HG03135 (cell line): ENCODE results near the gene PHAF1.
A peak's percentile ranks its signal among the peaks of the same experiment; 100 is the strongest.

ENCODE experiments used
- ATAC-seq: cut with Tn5 transposase; IDR thresholded peaks from one replicate; pipeline ENCODE4 v1.9.1; 2021; ENCODE audit warnings: mild to moderate bottlenecking, moderate library complexity; ENCODE audit not compliant: unreplicated experiment

The PHAF1 gene

DNA sequence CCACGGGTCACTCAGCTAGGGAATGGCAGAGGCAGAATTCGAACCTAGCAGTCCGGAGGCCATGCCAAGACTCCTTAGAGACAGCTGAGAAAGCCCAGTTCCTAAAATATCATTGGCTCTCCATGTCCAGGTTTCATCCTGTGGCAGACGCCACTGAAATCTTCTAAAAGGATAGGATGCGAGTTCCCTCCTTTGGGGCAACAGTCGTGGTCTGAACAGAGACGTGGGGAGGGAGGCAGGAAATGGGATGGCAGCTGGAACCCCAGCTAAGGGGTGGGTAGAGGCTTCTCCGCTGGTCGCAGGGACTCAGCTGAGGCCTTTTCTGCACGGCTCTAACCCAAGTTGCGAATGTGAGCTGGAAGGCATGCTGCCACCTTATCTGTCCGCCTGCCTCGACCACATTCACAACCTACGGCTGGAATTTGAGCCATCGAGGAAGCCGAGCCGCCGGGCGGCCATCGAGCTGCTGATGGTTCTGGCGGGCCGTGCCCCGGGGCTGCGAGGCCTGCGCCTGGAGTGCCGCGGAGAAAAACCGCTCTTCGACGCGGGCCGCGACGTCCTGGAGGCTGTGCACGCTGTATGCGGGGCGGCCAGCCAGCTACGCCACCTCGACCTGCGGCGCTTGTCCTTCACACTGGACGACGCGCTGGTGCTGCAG, 52.9 kb downstream of the PHAF1 start:
- no peak for ATAC-seq

DNA sequence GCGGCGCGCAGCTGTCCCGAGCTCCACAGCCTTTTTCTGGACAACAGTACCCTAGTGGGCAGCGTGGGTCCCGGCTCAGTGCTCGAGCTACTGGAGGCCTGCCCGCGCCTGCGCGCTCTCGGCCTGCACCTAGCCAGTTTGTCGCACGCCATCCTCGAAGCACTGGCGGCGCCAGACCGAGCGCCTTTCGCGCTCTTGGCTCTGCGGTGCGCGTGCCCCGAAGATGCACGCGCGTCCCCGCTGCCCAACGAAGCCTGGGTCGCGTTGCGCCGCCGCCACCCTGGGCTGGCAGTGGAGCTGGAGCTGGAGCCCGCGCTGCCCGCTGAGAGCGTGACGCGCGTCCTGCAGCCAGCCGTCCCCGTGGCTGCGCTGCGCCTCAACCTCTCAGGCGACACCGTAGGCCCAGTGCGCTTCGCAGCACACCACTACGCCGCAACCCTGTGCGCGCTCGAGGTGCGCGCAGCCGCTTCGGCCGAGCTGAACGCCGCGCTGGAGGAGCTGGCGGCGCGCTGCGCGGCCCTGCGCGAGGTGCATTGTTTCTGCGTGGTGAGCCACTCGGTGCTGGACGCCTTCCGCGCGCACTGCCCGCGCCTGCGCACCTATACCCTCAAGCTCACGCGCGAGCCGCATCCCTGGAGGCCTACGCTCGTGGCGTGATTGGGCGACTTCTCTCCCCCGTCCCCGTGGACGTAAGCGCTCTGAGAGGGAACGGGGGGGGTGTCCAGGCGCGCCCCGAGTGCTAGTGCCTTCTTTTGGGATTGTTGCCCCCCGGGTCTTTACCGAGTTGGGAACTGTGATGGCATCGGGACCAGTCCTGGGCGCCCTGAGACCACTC, 53.6 kb downstream of the PHAF1 start:
- no peak for ATAC-seq

DNA sequence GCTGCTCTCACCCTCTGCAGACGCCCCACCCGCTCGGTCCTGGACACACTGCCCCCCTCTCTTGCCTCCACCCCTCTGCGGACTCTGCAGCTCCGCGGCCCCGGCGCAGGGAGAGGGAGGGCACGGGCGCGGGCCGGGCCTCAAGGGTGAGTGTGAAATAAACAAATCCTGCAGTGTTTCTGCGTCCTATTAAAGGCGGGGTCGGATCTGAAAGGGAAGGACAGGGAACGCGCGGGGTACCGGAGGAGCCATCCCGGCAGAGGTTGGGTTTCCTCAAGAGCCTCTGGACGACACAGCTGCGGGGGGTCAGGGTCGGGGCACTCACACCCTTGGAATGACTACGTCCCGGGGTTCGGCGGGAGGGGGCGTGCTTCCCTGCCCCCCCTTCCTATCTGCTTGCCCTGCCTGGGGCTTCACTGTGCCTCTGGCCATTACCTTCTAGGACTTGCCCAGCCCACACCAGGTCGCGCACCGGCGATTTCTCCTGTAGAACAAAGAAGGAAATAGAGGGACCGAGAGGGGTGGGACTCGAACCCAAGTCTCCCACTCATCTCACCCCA, 54.3 kb downstream of the PHAF1 start:
- no peak for ATAC-seq

DNA sequence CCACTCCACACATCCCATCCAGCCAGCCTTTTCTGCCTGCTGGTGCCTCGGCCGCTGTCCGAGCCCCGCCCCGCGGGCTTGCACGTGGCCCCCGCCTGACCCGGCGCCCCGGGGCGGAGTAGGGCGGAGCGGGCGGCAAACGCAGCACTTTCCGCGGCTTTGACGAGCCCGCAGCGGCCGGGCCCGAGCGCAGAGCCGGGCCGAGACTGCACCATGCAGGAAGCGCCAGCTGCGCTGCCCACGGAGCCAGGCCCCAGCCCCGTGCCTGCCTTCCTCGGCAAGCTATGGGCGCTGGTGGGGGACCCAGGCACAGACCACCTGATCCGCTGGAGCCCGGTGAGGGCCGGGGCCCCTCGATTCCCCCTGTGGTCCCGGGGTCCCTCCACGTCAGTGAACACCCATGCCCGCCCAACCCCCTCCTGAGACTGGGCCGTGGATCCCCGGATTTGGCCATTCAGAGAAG, 54.9 kb downstream of the PHAF1 start, which contains the start of gene HSF4:
Gene HSF4 (plus strand): TSS at position 147 of the 463 bp plus-strand sequence. CDS start 67 bp downstream, at position 214.
- ATAC-seq, result no peak

DNA sequence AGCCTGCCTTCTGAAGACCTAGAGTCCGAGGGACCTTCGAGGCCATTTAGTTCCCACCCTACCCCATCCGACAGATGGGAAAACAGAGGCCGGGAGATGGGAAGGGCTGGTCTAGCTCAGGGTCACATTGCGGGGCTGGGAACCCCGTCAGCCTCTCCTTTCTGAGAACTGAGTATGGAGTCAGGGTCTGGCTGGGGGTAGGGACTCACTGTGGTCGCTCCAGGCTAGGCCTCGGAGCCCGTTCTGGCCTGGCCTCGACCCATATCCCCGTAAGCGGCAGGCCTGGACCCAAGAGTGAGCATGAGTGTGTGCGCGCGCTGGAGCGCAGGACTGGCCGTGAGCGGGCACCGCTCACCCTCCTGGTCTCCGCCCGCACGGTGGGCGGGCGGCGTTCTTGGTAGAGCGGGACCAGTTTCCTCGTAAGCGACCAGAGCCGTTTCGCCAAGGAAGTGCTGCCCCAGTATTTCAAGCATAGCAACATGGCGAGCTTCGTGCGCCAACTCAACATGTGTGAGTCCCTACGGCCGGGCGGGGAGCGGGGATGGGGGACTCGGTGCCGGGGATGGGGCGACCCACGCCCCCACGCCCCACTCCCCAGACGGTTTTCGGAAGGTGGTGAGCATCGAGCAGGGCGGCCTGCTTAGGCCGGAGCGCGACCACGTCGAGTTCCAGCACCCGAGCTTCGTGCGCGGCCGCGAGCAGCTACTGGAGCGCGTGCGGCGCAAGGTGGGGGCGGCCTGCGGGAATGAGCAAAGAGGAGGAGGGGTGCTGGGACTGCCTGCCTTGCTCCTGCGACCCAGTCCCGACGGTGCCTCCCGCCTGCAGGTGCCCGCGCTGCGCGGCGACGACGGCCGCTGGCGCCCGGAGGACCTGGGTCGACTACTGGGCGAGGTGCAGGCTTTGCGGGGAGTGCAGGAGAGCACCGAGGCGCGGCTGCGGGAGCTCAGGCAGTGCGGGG, 55.7 kb downstream of the PHAF1 start:
- ATAC-seq, result no peak

DNA sequence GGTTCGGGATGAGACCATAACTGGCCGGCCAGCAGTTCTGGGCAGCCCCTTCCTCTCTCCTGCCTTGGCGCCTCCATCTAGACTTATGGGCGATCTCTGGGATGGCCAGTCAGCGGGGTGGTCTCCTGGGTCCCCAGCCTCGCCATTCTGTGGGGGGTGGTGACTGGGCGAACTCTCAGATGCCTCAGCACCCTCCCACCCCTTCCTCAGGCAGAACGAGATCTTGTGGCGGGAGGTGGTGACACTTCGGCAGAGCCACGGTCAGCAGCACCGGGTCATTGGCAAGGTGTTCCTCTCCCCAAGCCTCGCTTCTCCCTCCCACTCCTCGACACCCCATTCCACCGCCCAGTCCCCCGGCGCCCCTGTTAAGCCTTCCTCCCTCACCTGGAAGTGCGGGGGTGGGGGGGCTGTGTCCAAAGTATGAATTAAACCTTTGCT, 56.4 kb downstream of the PHAF1 start:
- ATAC-seq, result no peak

DNA sequence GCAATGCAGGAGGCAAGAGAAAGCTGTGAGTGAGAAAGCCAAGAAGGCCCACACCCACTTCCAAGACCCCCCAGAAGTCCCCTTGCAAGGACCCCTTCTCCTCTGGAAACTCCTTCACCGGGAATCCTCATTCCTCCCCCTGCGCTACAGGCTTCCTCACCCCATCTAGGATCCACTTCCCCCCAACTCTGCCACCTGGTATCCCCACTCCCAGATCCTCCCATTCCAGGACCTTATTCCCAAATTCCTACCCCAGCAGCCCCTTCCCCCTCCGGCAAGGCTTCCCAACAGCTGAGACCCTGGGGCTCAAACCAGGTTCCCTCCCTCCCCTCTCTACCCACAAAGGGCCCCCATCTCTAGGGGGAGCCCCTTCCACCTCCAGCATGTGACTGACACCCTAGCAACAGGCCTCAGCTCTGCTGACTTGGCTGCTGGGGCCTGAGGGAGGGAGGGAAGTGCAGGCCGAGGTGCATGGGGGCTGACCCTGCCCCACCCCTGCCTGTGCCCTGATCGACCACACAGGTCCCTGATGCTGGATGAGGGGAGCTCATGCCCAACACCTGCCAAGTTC, 56.9 kb downstream of the PHAF1 start:
- ATAC-seq, result no peak

DNA sequence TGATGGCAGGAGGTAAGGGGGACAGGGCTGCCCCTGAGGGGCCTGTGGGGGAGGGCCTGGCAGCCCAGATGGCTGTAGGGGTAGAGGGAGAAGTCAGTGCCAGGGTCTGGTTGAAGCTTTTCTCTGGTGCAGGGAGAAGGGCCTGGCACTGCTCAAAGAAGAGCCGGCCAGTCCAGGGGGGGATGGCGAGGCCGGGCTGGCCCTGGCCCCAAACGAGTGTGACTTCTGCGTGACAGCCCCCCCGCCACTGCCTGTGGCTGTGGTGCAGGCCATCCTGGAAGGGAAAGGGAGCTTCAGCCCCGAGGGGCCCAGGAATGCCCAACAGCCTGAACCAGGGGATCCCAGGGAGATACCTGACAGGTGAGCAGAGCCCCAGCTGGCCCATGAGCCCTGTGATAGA, 57.8 kb downstream of the PHAF1 start:
- no peak for ATAC-seq

DNA sequence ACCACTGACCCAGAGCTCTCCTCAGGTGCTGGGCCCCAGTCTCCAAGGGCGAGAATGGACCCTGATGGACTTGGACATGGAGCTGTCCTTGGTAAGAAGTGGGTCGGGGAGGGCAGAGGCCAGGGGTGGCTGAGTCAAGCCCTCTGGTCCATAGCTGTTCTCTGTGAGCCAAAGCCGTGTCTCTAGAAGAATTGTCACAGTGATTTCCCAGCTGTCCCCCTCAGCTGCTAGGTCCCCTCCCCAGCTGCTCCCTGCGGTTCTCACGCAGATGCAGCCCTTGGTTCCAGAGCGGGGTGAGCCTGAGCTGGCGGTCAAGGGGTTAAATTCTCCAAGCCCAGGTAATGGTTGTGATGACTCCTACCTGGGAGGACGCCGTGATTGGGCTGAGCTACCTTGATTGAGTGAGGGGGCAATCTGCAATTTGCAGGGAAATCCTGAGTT, 59.3 kb downstream of the PHAF1 start:
- no peak for ATAC-seq

DNA sequence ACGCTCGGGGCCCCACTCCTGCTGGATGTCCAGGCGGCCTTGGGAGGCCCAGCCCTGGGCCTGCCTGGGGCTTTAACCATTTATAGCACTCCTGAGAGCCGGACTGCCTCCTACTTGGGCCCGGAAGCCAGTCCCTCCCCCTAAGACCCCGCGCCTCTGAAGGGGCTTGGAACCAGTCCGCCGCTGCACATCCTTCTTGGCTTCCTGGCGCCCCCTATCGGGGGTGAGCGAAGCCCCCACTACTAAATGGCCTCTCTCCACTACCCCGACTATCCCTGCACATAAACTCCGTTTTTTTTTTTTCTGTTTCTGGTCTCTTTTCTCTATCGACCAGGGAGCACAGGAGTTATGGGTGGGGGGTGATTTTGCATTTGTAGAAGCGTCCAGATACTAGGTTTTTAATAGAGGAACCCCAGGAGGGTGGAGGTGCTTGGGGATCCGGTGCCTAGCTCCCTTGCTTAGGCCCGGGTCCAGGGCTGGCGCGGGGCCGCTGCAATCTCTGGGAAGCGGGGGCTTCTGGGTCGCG, 60.0 kb downstream of the PHAF1 start:
- no peak for ATAC-seq

DNA sequence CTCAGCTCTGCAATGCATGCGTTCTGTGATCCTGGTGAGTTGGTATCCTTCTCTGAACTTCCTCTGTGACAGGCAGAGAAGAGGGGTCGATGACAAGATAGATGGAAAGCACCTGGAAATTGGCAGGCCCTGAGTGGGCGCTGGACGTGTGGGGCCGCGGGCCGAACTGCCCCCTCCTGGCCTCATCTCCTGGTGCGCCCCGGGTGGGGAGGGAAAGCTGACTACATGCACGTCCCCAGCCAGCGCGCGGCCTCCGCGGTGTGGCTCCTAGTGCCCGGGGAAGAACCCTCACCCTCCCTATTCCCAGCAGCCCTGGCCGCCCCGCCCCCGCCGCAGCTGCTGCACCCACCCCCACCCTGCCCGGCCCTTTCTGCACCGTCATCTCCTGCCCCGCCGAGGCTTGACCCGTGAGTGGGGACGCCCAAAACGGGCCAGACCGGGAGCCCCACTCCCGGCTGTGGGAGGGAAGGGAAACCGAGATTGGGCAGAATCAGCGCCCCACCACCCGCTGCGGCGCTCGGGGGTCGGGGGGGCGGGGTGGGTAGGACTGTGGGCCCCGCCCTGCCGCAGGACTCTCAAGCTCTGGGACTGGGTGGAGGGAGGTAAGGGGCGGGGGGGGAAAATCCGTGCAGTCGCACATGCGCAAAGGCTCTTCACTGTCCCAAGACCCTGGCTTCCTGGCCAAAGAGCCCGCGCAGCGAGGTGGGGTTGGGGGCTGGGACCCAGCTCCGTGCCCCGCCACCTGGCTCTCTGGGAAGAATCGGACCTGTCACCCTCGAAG, 60.6 kb downstream of the PHAF1 start, which contains the start of gene NOL3:
Gene NOL3 (plus strand): TSS at position 371 of the 781 bp plus-strand sequence.
- ATAC-seq, result peak; percentile 39

DNA sequence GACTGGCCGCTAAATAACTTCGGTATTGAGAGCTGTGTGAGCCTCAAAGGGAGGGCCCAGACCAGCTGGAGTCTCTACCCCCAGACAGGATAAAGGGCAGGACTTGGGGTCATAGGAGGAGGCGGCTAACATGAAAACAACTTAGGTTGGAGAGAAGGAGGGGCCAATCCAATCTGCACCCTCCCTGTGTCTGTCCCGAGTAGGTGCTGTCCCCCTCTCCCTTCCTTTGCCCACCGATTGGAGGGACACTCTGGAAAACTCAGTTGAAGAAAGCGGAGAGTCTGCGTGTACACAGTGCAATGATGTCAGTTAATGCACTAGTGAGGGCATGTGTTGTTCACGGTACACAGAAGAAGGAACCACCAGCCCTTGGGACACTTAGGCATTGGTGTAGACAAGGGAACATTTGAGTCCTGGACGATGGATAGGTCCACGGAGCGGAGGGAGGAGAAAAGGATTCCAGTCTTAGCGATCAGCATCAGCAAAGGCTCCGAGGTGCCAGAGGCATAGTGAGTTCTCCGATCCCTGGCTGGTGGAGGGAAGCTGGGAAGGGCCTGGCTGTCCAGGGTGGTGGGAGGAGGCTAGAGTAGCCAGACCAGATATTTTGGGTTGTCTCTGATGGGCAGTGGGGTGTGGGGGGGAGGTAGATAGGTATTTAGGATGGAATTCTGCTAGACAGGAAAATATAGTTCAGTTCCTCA, 61.4 kb downstream of the PHAF1 start:
- ATAC-seq, result peak; percentile 20

DNA sequence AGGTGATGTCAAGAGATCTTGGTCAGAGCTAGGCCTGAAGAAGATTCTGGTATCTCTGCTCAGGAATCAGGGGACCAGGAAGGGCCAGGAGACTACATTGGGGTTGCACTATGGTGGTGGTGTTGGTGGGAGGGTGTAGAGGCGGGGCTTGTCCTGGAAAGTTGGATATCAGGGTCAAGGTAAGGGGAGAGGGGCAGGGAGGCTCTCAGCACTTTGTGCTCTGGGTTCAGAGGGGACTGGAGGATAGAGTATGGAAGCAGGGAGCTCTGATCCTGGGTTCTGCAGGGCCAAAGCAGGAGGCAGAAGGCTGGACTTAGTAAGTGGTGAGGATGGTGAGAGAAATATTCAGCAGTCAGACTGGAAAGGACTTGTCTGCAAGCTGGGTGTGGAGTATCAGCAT, 63.6 kb downstream of the PHAF1 start:
- ATAC-seq, result no peak

DNA sequence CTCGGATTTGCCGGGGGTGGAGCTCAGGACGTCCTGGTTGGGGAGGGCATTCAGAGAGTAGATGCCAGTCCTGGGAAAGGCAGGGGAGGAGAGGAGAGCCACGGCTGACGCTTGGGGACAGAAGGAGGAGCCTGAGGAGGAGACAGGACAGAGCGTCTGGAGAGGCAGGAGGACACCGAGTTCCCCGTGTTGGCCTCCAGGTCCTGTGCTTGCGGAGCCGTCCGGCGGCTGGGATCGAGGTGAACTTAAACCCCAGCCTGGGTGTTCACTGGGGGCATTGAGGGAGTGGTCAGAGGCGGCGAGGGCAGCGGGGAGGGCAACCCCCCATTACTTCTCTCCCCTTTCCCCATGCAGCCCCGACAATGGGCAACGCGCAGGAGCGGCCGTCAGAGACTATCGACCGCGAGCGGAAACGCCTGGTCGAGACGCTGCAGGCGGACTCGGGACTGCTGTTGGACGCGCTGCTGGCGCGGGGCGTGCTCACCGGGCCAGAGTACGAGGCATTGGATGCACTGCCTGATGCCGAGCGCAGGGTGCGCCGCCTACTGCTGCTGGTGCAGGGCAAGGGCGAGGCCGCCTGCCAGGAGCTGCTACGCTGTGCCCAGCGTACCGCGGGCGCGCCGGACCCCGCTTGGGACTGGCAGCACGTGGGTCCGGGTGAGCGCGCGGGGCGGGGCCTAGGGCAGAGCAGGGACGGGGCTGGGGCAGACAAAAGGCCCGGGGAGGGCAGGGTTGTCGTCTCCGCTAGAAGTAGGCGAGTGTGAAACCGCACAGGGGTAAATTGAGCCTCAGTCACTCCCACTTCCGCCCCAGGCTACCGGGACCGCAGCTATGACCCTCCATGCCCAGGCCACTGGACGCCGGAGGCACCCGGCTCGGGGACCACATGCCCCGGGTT, 64.3 kb downstream of the PHAF1 start:
- ATAC-seq, result no peak

DNA sequence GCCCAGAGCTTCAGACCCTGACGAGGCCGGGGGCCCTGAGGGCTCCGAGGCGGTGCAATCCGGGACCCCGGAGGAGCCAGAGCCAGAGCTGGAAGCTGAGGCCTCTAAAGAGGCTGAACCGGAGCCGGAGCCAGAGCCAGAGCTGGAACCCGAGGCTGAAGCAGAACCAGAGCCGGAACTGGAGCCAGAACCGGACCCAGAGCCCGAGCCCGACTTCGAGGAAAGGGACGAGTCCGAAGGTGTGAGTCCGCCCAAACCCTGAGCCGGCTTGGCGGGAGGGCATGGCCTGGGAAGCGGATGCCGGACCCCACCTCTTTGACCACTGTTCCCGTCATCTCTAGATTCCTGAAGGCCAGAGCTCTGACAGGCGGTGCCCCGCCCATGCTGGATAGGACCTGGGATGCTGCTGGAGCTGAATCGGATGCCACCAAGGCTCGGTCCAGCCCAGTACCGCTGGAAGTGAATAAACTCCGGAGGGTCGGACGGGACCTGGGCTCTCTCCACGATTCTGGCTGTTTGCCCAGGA, 65.0 kb downstream of the PHAF1 start:
- ATAC-seq, result no peak

DNA sequence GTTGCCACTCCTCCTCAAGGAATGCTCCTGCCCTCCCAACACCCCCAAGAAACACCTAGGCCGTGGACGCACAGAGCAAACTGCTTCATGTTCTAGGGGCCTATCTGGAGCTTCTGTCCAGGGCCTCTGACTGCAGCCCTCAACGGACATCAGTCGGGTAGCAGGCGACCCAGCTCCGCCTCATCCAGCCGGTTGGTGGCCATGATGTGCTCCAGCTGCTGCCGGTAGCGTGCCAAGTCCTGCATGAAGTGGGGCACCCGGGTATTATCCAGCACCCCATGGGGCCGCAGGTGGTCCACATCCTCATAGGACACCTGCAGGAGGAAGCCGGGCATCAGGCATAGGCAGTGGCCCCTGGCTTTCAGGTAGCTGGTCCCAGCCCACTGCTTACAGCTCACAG, 66.9 kb downstream of the PHAF1 start:
- no peak for ATAC-seq
